ENCODE results near the gene OR13H1.
"Not testable (repeated sequence)": the region's sequence is repeated elsewhere in the genome, so short reads cannot be mapped to it uniquely, and the experiment has no call there.

Gene OR13H1, protein sequence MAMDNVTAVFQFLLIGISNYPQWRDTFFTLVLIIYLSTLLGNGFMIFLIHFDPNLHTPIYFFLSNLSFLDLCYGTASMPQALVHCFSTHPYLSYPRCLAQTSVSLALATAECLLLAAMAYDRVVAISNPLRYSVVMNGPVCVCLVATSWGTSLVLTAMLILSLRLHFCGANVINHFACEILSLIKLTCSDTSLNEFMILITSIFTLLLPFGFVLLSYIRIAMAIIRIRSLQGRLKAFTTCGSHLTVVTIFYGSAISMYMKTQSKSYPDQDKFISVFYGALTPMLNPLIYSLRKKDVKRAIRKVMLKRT

DNA sequence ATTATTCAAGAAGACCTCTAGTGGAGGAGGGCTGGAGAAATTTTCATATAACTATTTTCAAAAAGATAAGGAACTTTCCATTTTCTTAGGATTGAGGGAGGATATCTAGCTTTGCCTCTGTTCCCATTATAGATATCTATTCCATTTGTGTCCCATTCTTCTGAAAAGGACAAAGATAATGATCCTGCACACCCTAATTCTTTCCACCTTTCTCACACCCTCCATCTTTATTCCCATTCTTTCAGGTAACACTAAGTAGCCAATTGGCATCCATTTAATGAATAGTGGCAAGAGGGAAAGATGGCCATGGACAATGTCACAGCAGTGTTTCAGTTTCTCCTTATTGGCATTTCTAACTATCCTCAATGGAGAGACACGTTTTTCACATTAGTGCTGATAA is at the start of gene OR13H1:
Gene OR13H1 (plus strand): TSS at position 301 of the 400 bp plus-strand sequence. CDS start 0 bp downstream, at position 301.
- DNase-seq, result no peak

DNA sequence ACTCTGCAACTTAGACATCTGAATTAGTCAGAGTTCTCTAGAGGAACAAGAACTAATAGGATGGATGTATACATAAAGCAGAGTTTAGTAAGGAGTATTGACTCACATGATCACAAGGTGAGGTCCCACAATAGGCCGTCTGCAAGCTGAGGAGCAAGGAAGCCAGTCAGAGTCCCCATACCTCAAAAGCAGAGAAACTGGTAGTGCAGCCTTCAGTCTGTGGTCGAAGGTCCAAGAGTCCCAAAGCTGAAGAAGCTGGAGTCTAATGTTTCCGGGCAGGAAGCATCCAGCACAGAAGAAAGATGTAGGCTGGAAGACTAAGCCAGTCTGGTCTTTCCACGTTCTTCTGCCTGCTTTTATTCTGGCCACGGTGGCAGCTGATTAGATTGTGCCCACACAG is 42.3 kb upstream of the OR13H1 start:
- not testable (repeated sequence) for DNase-seq

DNA sequence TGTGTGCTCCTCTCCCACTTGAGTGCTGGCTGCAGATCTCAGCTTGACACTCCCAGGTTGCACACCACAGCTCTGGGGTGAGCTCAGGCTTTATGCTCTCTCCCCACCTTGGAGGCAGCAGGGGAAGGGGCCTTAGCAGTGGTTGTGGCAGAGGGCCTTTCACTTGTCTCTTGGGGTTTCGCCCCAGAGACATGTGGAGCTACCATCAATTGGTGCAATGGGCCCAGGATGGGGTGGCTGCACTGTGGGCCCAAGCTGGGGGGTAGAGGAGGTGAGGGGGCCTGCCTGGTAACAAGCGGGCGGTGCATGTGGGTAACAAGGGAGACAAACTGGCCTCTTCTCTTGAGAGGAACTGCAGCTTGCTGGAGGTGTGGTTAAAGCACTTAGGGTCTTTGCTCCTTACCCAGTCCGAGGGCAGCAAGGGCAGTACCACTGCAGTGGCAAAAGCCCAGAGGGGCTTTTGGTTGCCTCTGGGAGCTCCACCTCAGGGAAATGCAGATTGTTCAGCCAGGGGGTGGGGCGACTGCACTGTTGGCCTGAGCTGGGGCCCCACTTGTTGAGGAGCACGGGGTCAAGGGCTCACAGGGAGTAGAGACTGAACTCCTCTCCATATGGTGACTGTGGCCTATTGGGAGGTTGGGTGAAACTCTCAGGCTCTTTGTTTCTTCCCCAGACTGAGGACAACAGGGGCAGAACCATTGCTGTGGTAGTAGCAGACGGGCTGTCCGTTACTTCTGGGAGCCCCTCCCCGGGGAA is 30.5 kb upstream of the OR13H1 start:
- no peak for DNase-seq

DNA sequence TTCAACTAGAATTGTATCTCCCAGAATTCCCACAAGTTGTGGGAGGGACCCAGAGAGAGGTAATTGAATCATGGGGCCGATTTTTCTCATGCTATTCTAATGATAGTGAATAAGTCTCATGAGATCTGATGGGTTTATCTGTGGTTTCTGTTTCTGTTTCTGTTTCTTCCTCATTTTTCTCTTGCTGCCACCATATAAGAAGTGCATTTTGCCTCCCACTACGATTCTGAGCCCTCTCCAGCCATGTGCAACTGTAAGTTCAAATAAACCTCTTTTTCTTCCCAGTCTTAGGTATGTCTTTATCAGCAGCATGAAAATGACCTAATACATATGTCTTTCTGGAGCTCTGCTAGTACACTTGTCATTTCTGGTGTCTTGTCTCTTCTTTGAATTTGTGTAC is 22.1 kb upstream of the OR13H1 start:
- DNase-seq, result no peak

DNA sequence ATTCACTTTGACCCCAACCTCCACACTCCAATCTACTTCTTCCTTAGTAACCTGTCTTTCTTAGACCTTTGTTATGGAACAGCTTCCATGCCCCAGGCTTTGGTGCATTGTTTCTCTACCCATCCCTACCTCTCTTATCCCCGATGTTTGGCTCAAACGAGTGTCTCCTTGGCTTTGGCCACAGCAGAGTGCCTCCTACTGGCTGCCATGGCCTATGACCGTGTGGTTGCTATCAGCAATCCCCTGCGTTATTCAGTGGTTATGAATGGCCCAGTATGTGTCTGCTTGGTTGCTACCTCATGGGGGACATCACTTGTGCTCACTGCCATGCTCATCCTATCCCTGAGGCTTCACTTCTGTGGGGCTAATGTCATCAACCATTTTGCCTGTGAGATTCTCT is 344 bp downstream of the OR13H1 start:
- no peak for DNase-seq

DNA sequence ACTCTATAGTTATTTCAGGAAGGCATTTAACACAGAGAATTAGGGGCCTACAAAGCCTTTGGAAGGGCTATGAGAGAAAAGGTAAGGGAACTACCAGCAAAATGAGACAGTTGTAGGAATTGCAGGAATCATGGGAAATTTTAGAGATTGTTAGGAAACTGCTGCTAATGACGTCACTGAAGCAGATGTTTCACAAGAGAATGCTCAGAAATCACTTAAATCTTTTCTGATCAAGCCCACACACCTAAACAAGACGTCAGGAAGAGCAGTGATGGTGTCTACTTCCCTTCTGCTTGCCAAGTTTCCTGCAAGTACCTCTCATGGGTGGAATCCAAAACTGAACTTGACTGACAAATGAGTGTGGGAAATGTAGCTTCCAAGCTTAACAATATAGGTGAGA is 5.1 kb downstream of the OR13H1 start:
- no peak for DNase-seq

DNA sequence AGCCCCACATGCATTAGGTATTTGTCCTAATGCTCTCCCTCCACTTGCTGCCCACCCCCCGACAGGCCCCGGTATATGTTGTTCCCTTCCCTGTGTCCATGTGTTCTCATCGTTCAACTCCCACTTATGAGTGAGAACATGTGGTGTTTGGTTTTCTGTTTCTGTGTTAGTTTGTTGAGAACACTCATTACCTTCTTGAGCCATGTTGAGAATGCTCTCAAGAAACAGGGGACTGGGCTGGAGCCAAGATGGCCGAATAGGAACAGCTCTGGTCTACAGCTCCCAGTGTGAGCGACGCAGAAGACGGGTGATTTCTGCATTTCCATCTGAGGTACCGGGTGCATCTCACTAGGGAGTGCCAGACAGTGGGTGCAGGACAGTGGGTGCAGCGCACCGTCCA is 8.6 kb downstream of the OR13H1 start:
- not testable (repeated sequence) for DNase-seq

DNA sequence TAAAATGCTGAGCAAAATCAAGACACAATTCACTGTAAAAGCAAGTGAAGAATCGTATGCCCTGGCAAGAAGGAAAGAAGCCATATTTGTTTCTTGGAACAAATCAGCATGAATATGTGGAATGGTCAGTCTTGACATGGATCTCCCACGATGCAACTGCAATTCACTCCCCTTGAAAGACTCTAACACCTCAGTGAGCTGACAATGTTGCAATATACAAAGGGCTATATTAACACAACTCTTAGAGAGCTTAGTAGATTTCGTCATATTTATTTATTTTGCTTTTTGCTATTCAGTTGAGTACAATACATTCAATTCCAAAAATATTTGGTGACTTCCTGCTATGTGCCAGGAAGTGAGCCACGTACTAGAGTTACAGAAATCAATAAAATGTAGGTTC is 14.7 kb downstream of the OR13H1 start:
- DNase-seq, result no peak

DNA sequence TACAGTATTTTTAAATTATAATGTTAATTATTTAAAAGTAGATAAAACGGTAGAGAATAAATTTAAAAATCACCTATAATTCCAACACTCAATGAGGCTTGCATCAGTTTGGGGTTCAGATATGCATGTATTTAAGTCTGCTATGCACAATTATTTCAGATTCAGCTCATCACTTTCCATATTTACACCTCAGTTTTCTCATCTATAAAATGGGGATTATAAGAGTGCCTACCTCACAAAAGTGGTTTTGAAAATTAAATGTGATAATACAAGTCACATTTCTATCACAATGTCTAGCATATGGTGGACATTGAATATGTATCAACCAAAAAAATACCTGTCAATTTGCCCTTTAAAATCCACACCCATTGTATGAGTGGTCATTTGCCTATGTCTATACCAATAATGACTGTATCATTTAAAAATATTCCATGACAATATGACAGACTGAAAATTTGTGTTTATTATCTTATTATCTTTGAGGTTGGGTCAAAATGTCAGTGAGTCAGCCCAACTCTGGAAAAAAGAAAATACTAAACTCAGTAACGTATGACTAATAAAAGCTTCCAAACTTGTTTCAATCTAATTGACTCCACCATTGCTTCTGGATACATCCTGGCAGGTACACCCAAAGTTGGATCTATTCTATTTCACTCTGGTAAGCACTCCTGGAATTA is 20.8 kb downstream of the OR13H1 start:
- DNase-seq, result no peak

DNA sequence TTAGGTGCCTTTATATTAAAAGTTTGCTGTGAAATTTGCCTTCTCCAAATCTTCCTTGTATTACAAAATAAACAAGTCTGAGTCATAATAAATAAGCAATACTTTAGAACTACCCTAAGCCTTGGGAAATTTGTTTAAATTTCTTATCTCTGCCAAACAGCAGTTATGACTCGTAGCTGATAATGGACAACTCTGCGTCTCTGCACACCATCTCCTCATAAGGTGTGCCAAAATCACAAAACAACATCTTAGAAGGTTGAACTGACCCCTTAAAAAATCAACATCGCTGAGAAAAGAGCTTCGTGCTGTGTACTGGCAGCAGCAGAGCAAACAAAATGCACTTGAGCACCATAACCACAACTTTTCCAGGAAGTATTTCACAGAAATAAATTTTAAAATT is 22.0 kb downstream of the OR13H1 start:
- no peak for DNase-seq

DNA sequence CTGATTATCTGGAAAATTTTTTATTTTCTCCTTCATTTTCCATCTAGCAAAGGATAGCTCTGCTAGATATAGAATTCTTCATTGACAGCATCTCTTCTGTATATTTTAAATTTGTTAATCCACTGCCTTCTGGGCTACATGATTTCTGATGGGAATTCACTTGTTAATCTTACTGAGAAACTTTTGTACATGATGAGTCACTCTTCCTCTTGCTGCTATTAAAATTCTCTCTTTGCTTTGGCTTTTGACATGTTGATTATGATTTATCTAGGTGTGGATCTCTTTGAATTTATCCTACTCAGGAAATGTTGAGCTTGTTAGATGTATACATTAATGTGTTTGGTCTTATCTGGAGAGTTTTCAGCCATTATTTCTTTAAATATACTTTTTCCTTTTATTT is 27.5 kb downstream of the OR13H1 start:
- DNase-seq, result no peak

DNA sequence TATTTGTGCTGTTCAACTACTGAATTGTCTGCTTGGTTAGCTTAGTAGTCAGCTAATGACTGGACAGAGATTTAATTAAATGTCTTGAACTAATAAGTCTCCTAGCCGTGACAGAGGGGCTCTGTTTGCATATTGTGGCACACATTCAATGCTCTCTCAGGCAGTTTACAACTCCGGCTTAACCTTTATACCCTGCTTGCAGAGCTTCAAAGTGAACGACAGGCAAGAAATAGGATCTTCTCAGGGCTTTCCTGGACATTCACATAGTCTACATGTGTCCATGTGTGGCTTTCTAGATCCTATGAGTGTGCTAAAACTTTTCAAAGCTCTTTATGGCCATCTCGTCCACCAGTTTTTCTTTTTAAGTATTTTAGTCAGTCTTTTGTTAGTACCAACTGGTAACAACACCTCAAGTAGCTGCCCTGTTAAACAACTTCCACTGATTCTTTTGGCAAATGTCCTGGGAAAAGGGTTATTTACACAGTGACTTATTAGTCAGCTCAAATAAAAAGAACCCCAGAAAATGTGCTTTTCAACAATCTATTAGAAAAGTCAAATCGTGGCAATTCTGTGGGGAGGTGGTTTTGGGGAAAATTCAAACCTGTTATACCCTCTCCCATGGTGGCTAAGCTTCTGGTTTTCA is 28.6 kb downstream of the OR13H1 start:
- DNase-seq, result no peak

DNA sequence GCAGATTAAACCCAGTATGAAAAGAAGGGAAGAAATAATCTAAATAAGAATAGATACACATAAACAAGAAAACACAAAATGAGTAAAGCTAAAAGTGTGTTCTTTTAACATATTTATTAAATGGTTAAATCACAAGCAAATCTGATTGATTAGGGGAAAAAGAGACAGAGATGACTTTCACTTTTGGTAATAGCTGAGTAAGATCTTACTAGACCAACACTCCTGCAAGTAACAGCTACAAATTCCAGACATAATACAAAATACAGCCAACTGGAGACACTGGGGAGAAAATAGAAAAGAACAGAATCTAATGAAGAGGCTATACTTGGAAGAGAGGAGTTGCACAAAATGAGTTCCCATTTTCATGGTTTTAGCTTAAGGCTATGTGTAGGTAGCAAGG is 33.5 kb downstream of the OR13H1 start:
- no peak for DNase-seq

DNA sequence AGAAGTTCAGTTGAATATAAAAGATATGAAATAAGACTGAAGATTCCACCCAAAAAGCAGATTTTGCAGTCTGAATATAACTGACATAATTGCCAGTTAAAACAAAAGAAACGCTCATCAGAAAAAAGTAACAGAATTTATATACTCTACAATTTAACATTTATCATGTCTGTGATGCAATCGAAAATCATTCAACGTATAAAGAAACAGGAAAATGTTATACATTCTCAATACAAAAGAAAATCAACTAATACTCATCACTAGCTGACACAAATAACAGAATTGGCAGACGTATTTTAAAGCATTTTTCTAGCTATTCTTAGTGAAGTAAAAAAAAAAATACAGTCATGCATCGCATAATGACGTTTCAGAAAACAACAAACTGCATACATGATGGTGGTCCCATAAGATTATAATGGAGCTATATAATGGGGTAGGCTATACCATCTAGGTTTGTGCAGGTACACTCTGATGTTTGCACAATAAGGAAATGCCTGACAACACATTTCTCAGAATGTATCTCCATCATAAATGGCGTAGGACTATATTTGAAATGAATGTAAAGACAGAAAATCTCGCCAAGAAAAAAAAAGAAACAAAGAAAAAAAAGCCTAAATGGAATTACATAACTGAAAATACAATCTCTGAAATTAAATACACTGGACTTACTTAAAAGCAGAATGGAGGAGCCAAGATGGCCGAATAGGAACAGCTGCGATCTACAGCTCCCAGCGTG is 34.3 kb downstream of the OR13H1 start:
- no peak for DNase-seq

DNA sequence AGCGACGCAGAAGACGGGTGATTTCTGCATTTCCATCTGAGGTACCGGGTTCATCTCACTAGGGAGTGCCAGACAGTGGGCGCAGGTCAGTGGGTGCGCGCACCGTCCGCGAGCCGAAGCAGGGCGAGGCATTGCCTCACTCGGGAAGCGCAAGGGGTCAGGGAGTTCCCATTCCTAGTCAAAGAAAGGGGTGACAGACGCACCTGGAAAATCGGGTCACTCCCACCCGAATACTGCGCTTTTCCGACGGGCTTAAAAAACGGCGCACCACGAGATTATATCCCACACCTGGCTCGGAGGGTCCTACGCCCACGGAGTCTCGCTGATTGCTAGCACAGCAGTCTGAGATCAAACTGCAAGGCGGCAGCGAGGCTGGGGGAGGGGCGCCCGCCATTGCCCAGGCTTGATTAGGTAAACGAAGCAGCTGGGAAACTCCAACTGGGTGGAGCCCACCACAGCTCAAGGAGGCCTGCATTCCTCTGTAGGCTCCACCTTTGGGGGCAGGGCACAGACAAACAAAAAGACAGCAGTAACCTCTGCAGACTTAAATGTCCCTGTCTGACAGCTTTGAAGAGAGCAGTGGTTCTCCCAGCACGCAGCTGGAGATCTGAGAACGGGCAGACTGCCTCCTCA is 35.0 kb downstream of the OR13H1 start:
- not testable (repeated sequence) for DNase-seq

DNA sequence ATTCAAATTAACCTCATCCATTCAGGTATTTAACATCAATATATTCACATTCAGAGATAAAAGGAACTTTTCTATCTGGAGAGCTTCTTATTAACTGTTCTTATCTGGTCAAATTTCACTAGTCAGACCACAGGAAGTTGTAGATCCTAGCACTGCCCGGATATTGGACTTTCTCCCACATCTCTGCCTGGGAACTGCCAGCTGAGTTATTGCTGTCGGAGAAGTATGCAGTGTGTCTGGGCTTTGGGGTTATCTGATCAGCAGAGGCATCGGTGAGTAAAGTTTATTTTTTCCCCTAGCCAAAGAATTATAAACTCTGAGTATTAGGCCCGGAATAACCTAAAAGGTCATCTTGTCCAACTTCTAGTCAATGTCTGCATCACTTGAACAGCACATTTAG is 45.1 kb downstream of the OR13H1 start:
- DNase-seq, result no peak

All from EL (cell line).